GM19455 (cell line): Measurements from ENCODE around the gene TUBB3.
"Not testable (repeated sequence)": the region's sequence is repeated elsewhere in the genome, so short reads cannot be mapped to it uniquely, and the experiment has no call there.

Source experiments
- ATAC-seq: cut with Tn5 transposase; IDR thresholded peaks from one replicate; pipeline ENCODE4 v1.9.1; 2021; ENCODE audit not compliant: unreplicated experiment

TUBB3 gene

DNA sequence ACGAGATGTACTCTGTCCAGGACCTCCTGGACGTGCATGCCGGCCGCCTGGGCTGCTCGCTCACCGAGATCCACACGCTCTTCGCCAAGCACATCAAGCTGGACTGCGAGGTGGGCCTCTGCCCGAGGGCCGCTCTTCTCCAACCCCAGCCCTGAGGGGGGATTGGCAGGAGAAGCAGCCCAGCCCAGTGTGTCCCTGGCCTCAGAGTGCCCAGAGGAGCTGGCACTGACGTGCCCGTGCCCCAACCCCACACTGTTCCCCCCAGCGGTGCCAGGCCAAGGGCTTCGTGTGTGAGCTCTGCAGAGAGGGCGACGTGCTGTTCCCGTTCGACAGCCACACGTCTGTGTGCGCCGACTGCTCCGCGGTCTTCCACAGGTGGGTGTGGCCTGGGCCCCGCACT is 41.1 kb downstream of the TUBB3 start:
- no peak for ATAC-seq

DNA sequence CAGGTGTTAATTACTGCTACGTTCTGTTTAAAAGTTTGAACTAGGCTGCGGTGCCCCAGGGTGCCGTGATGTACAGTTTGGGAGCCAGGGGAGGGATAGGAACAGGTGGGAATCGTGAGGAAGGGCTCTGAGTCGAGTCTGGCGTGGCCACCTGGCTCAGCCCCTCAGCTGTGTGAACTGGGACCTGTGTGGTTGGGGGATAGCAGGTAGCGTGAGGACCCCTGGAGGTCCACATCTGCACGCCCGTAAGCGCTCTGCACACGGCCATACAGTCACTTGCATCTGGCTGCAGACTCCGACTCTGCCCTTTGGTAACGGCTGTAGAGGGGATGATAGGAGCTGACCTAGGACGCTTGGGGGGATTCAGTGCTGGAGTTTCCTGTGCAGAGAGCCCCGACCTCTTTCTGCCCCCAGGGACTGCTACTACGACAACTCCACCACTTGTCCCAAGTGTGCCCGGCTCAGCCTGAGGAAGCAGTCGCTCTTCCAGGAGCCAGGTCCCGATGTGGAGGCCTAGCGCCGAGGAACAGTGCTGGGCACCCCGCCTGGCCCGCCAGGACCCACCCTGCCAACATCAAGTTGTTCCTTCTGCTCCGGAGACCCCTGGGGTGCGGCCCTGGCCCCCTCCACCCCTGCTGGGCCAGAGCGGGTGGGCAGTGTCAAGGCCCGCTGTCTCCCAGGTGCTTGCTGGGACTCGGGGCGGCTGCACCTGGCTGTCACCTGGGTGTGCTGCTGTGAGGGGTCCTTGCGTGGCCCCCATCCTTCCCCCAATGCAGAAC is 42.5 kb downstream of the TUBB3 start:
- ATAC-seq: no peak

DNA sequence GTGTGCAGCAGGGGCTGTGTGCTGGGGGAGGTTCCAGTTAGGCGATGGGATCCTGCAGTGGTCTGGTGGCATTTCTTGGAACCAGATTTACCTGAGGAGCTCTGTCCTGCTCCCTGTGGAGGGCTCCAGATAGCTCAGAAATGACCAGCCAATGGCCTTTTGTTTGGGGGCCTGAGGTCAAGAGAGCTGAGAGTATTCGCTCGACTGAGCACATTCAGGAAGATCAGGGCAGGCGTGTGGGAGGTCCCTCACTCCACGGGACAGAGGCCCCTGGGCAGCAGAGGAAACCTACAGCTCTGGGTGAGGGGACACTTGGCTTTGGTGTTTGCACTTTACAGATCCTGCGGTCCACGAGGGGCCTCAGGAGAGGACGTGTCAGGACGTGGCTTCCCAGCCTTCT is 43.6 kb downstream of the TUBB3 start:
- ATAC-seq: no peak

DNA sequence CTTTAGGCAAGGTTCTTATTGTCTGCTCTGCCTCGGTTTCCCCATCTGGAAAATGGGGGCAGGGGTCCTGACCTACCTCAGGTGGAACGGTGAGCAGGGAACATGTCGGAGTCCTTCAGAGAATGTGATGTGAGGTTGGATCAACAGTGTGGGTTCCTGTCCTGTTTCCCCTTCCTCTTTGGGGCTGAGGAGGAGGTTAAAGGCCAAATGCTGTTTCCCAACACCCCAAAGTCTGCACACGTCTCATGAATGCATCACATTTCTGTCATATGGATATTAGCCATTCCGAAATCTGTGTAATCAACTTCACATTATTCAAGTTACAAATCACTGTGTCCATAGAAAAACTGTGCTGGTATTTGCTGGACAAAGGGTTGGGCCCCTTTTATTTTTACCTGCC is 44.3 kb downstream of the TUBB3 start:
- not testable (repeated sequence) for ATAC-seq

DNA sequence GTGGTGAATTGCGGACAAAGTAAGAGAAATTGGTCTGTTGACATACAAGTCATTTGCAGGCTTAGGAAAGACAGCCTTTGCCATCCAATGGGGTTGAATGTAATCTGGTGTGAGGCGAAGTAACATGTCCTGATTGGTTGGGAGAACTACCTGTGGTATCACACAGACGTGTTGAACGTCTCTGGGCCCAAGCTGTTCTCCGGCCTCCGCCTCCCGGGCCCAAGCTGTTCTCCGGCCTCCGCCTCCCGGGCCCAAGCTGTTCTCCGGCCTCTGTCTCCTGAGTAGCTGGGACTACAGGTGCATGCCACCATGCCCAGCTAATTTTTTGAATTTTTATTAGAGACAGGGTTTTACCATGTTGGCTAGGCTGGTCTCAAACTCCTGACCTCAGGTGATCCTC is 44.9 kb downstream of the TUBB3 start:
- ATAC-seq: not testable (repeated sequence)

DNA sequence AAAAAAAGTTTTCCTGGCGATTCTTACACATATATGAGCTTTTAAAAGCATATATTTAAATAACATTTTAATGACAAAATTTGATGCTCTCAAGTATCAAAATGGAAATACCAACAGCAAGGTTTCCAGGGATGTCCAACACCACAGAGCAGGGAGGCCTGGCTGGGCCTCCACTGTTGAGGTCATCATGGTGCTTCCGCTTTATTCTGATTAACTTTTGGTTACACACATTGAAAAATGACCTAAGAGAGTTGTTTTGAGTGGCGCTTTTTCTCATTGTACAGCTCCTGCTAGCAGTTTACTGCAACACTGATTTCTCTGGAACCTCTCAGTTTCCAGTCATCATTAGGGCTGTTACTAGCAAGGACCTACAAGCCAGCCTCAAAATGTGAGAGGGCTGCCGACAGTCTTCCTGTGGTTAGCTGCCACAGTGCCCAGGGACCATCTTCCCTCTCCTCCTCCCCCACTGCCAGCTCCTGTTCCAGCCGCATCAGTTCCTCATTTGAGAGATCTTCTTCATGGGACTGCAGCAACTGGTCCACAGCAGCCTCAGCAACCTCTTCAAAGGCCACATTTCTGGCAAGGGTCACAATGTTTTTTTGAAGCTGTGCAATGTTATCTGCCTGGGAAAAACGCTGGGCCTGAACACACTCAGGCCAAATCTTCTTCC is 46.7 kb downstream of the TUBB3 start:
- no peak for ATAC-seq

DNA sequence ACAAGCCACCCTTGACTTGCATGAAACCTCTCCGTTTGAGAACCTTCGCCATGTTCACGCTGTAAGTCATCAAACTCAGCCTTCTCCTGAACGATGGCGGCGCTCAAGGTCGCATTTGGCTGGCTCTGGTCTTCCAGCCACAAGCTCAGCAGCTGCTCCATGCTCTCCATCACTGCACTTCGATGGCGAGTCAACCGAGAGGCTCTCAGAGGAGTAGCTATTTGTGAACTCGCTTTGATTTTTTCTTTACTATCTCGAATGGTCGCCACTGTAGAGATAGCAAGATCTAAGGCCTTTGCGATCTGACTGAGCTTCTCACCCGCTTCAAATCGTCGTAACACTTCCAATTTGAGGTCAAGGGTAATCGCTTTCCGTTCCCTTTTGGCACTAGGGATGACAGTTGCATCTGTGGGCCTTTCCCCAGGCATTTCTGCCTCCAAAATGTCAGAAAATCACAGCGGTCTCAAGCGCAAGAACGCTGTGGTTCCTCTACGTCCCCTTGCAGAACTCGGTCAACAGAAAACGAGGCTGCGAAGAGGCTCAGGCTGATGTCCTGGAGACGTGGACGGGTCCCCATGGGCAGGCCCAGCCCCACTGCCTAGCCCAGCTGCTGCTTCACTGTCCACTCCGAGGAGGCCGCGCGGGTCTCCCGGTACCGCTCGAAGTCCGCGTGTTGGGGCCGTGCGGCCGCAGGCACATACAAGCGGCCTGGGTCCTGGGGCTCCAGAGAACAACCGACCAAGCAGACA is 48.5 kb downstream of the TUBB3 start:
- peak; percentile 3 for ATAC-seq

DNA sequence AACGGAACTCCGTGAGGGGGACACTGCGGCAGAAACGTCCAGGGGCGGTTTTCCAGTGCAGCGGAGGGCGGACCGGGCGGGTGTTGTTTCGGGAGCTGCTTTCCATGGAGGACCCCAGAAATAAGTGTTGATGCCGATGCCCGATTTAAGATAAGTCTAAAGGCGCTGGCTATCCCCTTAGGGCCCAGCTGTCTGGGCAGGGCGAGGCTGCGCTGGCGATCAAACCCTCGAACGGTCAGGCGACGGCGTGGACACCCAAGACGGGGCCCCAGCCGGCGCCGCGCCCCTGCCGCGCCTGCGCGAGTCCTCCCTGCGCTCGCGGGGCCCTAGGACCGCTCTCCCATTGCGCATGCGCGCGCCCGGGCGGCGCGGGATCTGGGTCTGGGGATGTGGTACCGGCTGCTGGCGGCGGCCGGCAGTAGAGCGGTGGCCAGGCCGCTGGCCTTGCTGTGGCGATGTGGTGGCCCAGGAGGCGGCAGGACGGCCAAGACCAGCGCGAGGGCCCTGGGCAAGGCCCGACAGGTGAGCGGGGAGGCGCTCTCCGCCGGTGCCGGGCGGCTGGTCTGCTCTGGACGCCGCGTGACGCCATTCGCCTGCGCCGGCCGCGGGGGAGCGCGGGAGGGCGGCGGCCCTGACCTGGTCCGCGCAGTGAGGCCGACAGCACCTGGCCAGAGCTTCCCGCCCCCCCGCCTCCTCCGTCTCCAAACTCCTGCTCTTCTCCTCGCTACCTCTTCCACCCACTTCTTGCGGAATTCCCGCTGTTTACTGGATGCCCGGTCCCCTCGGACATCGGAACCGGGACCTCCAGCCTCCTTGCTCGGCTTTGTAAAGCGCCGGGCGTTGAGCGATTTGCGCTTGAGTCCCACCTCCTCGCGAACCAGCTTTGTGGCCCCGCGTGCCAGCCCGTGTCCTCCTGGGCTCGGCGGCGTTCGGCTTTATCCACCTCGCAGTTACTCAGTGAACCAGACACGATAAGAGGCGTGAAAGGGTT is 49.4 kb downstream of the TUBB3 start:
- ATAC-seq: peak; percentile 84

DNA sequence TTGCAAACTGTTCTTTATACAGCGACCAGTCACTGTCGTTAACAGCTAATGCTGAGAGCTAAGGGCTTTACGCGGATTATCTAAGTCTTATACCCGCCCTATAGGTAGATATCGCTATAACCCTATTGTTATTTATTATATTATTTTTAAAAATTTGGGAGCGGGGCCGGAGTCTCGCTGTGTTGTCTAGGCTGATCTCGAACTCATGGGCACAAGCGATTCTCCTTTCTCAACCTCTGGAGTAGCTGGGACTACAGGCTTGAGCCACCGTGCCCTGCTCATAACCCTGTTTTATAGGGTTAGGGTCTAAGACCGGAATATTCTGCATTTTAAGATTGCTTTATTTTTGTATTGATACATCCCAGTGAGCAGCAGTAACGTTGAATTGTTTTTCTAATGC is 50.1 kb downstream of the TUBB3 start:
- no peak for ATAC-seq

DNA sequence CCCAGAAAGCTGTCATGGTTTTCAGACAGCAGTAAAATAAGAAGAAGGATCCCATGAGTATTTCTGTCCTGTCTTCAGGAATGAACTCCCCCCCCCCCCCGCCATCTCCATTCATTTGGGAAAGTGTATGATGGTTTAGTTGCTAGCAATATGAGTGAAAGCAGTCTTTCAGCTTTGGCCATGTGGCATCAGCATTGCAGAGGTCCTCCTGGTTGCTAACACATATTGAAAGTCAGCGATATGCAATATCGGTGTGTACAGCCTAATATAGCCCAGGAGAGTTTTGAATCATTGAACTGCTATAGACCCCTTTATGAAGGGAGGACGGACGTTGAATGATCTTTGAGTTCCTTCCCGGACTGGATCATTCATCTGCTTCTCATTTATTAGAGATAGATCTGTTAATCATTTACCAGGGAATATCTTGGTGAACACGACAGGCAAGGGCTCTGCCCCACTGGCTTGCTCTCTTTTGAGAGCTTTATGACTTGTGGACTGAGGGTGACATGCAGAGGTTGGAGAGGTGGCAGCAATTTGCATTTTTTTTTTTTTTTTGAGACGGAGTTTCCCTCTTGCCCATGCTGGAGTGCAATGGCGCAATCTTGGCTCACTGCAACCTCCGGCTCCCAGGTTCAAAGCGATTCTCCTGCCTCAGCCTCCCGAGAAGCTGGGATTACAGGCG is 50.7 kb downstream of the TUBB3 start:
- ATAC-seq: no peak

DNA sequence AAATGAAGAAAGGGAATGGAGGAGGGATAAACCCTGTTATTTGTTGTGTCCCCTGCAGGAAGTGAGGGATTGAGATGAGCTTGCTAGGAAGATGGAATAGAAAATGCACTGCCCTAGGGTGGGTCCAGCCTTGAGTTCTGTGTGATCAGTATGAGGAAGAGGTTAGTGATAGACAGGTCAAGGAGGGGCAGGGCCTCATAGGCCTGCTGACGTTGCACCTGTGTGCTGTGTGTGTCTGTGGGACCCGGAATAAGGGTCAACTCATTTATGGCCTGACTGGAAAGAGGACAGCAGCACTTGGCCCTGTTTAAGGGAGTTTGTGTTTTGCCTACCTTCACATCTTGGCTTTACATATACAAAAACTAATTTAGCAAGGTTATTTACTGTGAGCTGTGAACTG is 51.7 kb downstream of the TUBB3 start:
- no peak for ATAC-seq

DNA sequence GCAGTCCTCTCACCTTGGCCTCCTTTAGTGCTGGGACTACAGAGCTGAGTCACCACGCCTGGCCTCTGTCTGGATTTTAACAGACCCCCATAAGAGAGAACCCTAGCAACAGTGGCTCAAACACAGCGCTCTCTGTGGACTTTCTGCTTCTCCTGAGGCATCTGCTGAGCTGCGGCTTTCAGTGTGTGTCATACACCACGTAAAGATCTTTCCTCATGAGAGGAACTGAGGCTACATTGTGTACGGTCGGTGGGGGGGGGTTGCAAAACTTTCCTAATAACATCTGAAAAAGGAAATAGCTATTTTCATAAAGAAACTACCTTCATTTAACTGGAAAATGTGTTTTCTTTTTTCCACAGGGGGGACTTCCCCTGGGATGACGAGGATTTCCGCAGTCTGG is 58.3 kb downstream of the TUBB3 start:
- ATAC-seq: no peak

DNA sequence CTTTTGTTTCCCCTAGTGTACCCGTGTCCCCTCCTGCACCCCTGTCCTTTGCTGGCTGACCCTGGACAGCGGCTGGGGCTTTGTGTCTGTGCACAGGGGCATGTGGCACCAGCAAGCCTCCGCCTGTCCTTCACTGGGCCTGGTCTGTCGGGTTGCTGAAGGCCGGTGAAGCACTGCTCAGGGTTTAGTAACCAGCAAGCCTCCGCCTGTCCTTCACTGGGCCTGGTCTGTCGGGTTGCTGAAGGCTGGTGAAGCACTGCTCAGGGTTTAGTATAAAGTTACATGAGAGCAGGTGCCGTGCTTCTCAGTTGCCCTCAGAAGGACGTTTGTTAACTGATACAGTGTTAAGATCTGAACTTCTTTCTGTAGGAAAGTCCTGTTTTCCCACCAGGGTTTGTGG is 59.2 kb downstream of the TUBB3 start:
- ATAC-seq: no peak

DNA sequence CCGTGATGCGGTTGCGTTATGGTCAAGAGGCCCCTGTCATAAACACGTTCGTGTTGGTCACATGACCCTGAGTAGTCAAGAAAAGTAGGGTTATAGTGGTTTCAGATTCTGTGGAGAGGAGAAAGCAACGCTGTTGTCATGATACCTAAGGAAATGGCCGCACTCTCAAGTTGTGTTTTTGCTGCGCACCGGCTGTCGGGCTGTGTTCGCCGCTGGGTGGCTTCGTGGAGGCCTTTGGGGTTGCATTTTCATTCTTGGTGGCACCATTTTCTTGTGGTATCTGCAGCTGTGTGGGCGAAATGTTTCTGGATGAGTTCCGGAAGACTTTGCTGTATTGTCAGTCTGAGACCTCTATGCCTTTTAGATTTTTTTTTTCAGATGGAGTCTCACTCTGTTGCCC is 60.4 kb downstream of the TUBB3 start:
- ATAC-seq: no peak

DNA sequence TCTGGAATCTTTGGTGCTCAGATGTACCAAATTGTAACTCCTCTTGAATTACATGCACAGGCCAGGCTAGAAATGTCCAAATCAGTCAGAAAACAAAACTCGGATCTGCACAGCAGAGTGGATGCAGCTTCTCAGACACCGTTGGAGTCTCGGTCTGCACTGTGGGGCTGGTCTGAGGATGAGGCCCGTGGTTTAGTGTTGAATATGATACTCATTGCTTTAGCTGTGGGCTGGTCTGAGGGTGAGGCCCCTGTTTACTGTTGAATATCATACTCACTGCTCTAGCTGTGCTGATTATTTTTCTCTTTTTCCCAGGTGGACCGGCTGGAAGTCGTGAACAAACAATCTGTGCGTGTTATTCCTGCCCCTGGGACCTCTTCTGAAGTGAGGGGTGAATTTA is 61.1 kb downstream of the TUBB3 start:
- ATAC-seq: no peak

DNA sequence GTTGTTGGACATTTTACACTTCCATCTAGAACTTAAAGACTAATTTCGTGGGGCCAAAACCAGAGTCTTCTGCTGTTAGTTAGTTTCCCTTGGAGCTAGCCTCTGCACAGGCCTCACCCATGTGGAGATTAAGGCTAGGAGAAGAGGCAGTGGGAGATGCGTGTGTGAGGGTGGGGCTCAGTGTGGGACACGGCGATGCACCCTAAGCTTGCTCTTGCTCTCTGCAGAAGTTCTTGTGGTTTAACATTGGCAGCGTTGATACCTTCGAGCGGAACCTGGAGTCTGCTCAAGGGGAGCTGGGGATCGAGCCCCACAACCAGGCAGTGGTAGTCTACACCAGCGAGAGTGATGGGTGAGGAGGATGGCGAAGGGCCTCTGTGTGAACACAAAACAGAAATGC is 62.1 kb downstream of the TUBB3 start:
- ATAC-seq: no peak
